Heart right ventricle (tissue), 16 donors: ENCODE data around the gene TSPAN5. TPM values are rescaled to one million over a fixed set of nuclear protein-coding genes. Genes with fewer than 3 reads are reported as not detected.

Source experiments
- ATAC-seq, 8 donors: fragments of 200-7000 bp; cut with Tn5 transposase; one replicate each; pipeline ENCODE4 v1.9.1; 2020; ENCODE audit warnings: mild to moderate bottlenecking in 8 of 8, moderate library complexity in 8 of 8, moderate number of reproducible peaks in 1 of 8
- DNase-seq, 2 donors: peaks; one replicate each; pipeline ENCODE4 v3.0.0-alpha.2; 2020
- H3K27ac ChIP-seq, 10 donors: fragments of 200-600 bp; sonication (generic) in 2 of 10; one replicate each; pipeline versions ENCODE4 v1.5.0 to v1.8.0; 2020 to 2022; ENCODE audit warnings: mild to moderate bottlenecking in 3 of 10
- H3K27me3 ChIP-seq, 7 donors: fragments of 200-600 bp; one replicate each; pipeline ENCODE4 v1.8.0; 2021 to 2022; ENCODE audit warnings: mild to moderate bottlenecking in 2 of 7
- H3K36me3 ChIP-seq, 9 donors: fragments of 200-600 bp; sonication (generic) in 1 of 9; one replicate each; pipeline versions ENCODE4 v1.5.0 to v1.8.0; 2020 to 2022; ENCODE audit warnings: mild to moderate bottlenecking in 2 of 9
- H3K4me1 ChIP-seq, 9 donors: fragments of 200-600 bp; sonication (generic) in 1 of 9; one replicate each; pipeline versions ENCODE4 v1.5.0 to v1.8.0; 2020 to 2022; ENCODE audit warnings: mild to moderate bottlenecking in 4 of 9
- H3K4me3 ChIP-seq, 10 donors: fragments of 200-600 bp; sonication (generic) in 2 of 10; one replicate each; pipeline versions ENCODE4 v1.5.0 to v1.8.0; 2020 to 2022; ENCODE audit warnings: mild to moderate bottlenecking in 7 of 10, moderate library complexity in 2 of 10
- H3K9me3 ChIP-seq, 11 donors: fragments of 200-600 bp in 10 of 11; sonication (generic) in 2 of 11; one replicate each; pipeline versions ENCODE4 v1.5.0 to v1.8.0; 2013 to 2022; ENCODE audit warnings: mild to moderate bottlenecking in 2 of 11, control low read depth in 1 of 11, moderate library complexity in 1 of 11
- CTCF ChIP-seq, 9 donors: fragments of 200-600 bp; sonication (generic) in 2 of 9; IDR thresholded peaks; one replicate each; pipeline versions ENCODE4 v1.5.0 to v1.8.0; 2021 to 2022; ENCODE audit warnings: antibody characterized with exemption in 9 of 9, mild to moderate bottlenecking in 5 of 9, moderate library complexity in 1 of 9
- WGBS, 2 donors: extraction: QIAGEN DNeasy Blood & Tissue Kit; methylation state at CpG; one replicate each; pipeline ENCODE4 v1.1.7; 2013; ENCODE audit warnings: inconsistent platforms in 1 of 2; 5-methylcytosine and 5-hydroxymethylcytosine counted together
- intact Hi-C, 10 donors: fragments of 100-400 bp; cut with DNase I; formaldehyde crosslinking; loops; one replicate each; pipeline versions ENCODE4 v1.11.1 to v1.14.2; 2022
- polyA plus RNA-seq, 2 donors: library from polyadenylated mRNA; stranded (reverse); fragments of 200-250 nt; gene quantifications; one replicate each; pipeline ENCODE4 v1.2.3, GENCODE V29; 2013
- total RNA-seq, 10 donors: library from RNA; stranded (reverse); fragmentation: NEBNext Ultra II Directional in 3 of 10; extraction: Animal tissue kit (Norgen Biotek cat#: 25700) in 3 of 10; gene quantifications; one replicate each; pipeline versions ENCODE4 v1.2.1 to v1.2.4, GENCODE V29; 2021 to 2023
- donor health status: Arrhythmogenic right ventricular cardiomyopathy.
- donor health status: ischemic (EF 13 %, LVEDD 7.1; RV severe dilation, severe dysfunction).
- donor health status: healthy with polysubstance abuse.
- donor health status: DM: no; HTN: yes; CAD: no.
- donor health status: DM: no; HTN: no; CAD: no.
- donor health status: ischemic (EF 25% LVEDD 6.9; RV normal size, moderate dysfunction).
- donor health status: ischemic (EF 25% LVEDD 5.7; RV mildly dilated, moderate dysfunction).
- donor health status: healthy.
- donor health status: DM: yes; HTN: yes; CAD: no.
- donor health status: Ischemic cardiomyopathy.
- donor health status: ischemic (EF 35%, LVEDD 5.7; RV mildly dilated, moderate dysfunction).
- donor health status: nonischemic (EF 11% LVEDD 7.7; RV severe dilation, severe dysfunction).
- donor health status: DM: yes; HTN: yes; CAD: no.
- donor health status: PGD.
- donor health status: ischemic (EF 29% LVEDD 5.4; RV normal size, mild dysfunction).
- donor health status: nonischemic (EF 23%, LVEDD 6.1; RV moderate dilation, normal function).

The TSPAN5 gene
- total and polyA plus RNA-seq, 12 donors, result 0.85 to 6.7 (median 3.8) TPM

- DNase-seq (no peak), ATAC-seq (no peak)
- intact Hi-C loops, result no loop called here
- Histone ChIP-seq H3K27me3 (peaks cover 0 to 6% (median 0%) of the 10 kb centered on the region in 7 donors), H3K36me3 (no peaks in the 10 kb centered on the region), H3K9me3 (no peaks in the 10 kb centered on the region), H3K4me1 (peaks cover 0 to 10% (median 0%) of the 10 kb centered on the region in 9 donors), H3K27ac (no peak overlapping the region), H3K4me3 (no peak overlapping the region)
- 48 to 51% methylated on average over 4 of the region's 4 CpGs for WGBS, 2 donors
- TF ChIP-seq CTCF (IDR thresholded peaks at IDR 0.05), result no peak
Observed at GRCh38 chr4:98679738-98680137, 21.3 kb upstream of the TSPAN5 start.

- ATAC-seq (no peak), DNase-seq (no peak)
- 93 to 94% methylated on average over 3 of the region's 3 CpGs for WGBS, 2 donors
- peaks cover 0 to 5% (median 0%) of the 10 kb centered on the region in 9 donors for H3K4me1 ChIP-seq
- peaks cover 0 to 16% (median 0%) of the 10 kb centered on the region in 7 donors for H3K27me3 ChIP-seq
- no peaks in the 10 kb centered on the region for H3K9me3 ChIP-seq
- H3K27ac ChIP-seq, result no peak overlapping the region
- TF ChIP-seq CTCF (IDR thresholded peaks at IDR 0.05), result no peak
- intact Hi-C loops, result no loop called here
- H3K4me3 ChIP-seq, result no peak overlapping the region
- no peaks in the 10 kb centered on the region for H3K36me3 ChIP-seq
Observed at GRCh38 chr4:98677799-98678198, 19.4 kb upstream of the TSPAN5 start.

- Histone ChIP-seq H3K36me3 (no peaks in the 10 kb centered on the region), H3K9me3 (no peaks in the 10 kb centered on the region), H3K4me1 (no peaks in the 10 kb centered on the region), H3K4me3 (no peak overlapping the region), H3K27me3 (peaks cover 0 to 16% (median 0%) of the 10 kb centered on the region in 7 donors), H3K27ac (no peak overlapping the region)
- ATAC-seq (no peak), DNase-seq (no peak)
- 79 to 81% methylated on average over 4 of the region's 4 CpGs for WGBS, 2 donors
- intact Hi-C loops, result no loop called here
- TF ChIP-seq CTCF (IDR thresholded peaks at IDR 0.05), result no peak
Observed at GRCh38 chr4:98674404-98675173, 16.2 kb upstream of the TSPAN5 start.

- H3K9me3 ChIP-seq, result no peaks in the 10 kb centered on the region
- H3K4me1 ChIP-seq, result no peaks in the 10 kb centered on the region
- no peaks in the 10 kb centered on the region for H3K36me3 ChIP-seq
- DNase-seq, result no peak
- no peak overlapping the region for H3K4me3 ChIP-seq
- WGBS, 2 donors, result 86 to 88% methylated on average over 6 of the region's 6 CpGs
- no peak overlapping the region for H3K27ac ChIP-seq
- H3K27me3 ChIP-seq, result peaks cover 0 to 16% (median 0%) of the 10 kb centered on the region in 7 donors
- TF ChIP-seq CTCF (IDR thresholded peaks at IDR 0.05), result no peak
- no peak for ATAC-seq
- intact Hi-C loops, result no loop called here
Observed at GRCh38 chr4:98673978-98674377, 15.6 kb upstream of the TSPAN5 start.
